AG09309 (cell line): ENCODE results near the gene HEPHL1.
"Not testable (repeated sequence)": the region's sequence is repeated elsewhere in the genome, so short reads cannot be mapped to it uniquely, and the experiment has no call there.

ENCODE experiments used
- DNase-seq: peaks from one replicate; pipeline ENCODE4 v3.0.0-alpha.2; 2010; ENCODE audit warnings: low read depth
- H3K4me3 ChIP-seq: 2 replicates; pipeline ENCODE4 v1.5.1; 2011; ENCODE audit warnings: mild to moderate bottlenecking, low read depth, low read length, moderate library complexity; ENCODE audit not compliant: control insufficient read depth
- CTCF ChIP-seq: IDR thresholded peaks from 2 replicates; pipeline ENCODE4 v1.5.1; 2011; ENCODE audit warnings: mild to moderate bottlenecking, low read depth, low read length, inconsistent platforms; ENCODE audit not compliant: insufficient read depth, control insufficient read depth; ENCODE audit errors: missing control alignments

The HEPHL1 gene

DNA sequence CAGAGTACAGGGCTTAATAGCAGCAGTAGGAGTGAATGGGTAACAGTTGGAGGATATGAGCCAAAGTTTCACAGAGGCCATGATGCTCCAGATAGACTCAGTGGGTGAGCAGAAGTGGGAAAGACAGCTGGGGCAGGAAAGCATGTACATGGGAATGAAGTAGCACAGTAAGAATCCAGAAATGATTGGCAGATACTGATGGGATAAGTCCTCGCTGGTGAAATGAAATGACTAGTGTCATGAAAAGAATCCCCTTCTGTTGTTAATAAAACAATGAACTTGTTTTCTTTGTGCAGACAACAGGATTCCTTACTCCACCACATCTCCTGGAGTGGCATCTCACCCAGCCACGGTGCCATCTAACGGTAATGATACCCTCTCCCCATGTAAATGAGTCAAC is 90.1 kb downstream of the HEPHL1 start:
- TF ChIP-seq CTCF: no peak
- DNase-seq: no peak
- H3K4me3 ChIP-seq: no peak overlapping the region

- DNase-seq: no peak
- TF ChIP-seq CTCF: no peak
Observed at GRCh38 chr11:94111660-94112059, 90.5 kb downstream of the HEPHL1 start.

GRCh38 chr11:94112206-94112953 is 91.2 kb downstream of the HEPHL1 start:
- no peak for DNase-seq
- TF ChIP-seq CTCF: no peak
- no peak overlapping the region for H3K4me3 ChIP-seq

More at GRCh38 chr11:94111660-94112059, 90.5 kb downstream of the HEPHL1 start:
- no peak overlapping the region for H3K4me3 ChIP-seq

- DNase-seq: no peak
- no peak for TF ChIP-seq CTCF
- H3K4me3 ChIP-seq: no peak overlapping the region
Observed at GRCh38 chr11:94117197-94117574, 96.0 kb downstream of the HEPHL1 start.

DNA sequence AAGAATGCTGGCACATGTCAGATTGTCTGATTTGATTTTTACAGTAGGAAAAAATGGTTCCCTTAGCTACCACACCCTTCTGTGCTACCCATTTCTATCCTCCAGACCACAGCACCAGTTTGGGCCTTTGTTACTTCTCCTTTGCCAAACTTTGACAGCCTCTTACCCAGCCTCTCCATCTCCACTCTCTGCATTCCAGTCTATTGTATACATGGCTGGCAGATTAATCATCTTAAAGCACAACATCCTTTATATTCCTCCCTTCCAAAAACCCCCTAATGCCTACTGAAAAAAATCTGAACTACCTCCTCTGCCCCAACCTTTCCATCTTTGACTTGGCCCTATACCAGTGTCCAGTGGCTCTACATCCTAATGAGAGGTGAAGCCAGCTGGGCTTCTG is 96.7 kb downstream of the HEPHL1 start:
- H3K4me3 ChIP-seq: no peak overlapping the region
- no peak for TF ChIP-seq CTCF
- no peak for DNase-seq

- DNase-seq, H3K4me3 ChIP-seq: not testable (repeated sequence)
Observed at GRCh38 chr11:94119676-94120075, 98.5 kb downstream of the HEPHL1 start.

DNA sequence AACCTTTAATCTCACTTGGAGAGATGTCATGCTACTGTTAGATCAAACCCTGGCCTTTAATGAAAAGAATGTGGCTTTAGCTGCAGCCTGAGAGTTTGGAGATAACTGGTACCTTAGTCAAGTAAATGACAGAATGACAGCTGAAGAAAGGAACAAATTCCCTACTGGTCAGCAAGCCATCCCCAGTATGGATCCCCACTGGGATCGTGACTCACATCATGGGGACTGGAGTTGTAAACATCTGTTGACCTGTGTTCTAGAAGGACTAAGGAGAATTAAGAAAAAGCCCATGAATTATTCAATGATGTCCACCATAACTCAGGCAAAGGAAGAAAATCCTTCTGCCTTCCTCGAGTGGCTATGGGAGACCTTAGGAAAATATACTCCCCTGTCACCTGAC is 99.4 kb downstream of the HEPHL1 start:
- not testable (repeated sequence) for DNase-seq

DNA sequence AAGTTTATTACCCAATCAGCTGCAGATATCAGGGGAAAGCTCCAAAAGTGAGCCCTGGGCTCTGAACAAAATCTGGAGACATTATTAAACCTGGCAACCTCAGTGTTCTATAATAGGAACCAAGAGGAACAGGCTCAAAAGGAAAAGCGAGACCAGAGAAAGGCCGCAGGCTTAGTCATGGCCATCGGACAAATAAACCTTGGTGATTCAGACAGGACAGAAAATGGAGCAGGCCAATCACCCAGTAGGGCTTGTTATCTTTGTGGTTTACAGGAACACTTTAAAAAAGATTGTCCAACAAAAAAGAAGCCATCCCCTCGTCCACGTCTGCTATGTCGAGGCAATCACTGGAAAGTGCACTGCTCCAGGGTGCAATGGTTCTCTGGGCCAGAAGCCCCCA is 99.8 kb downstream of the HEPHL1 start:
- no peak overlapping the region for H3K4me3 ChIP-seq
- DNase-seq: no peak
- no peak for TF ChIP-seq CTCF

More for the DNA sequence above, 99.4 kb downstream of the HEPHL1 start:
- not testable (repeated sequence) for H3K4me3 ChIP-seq
